ENCODE measurements around the gene SF3B2. TPM values are rescaled to one million over a fixed set of nuclear protein-coding genes. Genes with fewer than 3 reads are reported as not detected.

SF3B2 gene, protein sequence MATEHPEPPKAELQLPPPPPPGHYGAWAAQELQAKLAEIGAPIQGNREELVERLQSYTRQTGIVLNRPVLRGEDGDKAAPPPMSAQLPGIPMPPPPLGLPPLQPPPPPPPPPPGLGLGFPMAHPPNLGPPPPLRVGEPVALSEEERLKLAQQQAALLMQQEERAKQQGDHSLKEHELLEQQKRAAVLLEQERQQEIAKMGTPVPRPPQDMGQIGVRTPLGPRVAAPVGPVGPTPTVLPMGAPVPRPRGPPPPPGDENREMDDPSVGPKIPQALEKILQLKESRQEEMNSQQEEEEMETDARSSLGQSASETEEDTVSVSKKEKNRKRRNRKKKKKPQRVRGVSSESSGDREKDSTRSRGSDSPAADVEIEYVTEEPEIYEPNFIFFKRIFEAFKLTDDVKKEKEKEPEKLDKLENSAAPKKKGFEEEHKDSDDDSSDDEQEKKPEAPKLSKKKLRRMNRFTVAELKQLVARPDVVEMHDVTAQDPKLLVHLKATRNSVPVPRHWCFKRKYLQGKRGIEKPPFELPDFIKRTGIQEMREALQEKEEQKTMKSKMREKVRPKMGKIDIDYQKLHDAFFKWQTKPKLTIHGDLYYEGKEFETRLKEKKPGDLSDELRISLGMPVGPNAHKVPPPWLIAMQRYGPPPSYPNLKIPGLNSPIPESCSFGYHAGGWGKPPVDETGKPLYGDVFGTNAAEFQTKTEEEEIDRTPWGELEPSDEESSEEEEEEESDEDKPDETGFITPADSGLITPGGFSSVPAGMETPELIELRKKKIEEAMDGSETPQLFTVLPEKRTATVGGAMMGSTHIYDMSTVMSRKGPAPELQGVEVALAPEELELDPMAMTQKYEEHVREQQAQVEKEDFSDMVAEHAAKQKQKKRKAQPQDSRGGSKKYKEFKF
- 100 to 1,000 TPM; 142 TPM for total RNA-seq

DNA sequence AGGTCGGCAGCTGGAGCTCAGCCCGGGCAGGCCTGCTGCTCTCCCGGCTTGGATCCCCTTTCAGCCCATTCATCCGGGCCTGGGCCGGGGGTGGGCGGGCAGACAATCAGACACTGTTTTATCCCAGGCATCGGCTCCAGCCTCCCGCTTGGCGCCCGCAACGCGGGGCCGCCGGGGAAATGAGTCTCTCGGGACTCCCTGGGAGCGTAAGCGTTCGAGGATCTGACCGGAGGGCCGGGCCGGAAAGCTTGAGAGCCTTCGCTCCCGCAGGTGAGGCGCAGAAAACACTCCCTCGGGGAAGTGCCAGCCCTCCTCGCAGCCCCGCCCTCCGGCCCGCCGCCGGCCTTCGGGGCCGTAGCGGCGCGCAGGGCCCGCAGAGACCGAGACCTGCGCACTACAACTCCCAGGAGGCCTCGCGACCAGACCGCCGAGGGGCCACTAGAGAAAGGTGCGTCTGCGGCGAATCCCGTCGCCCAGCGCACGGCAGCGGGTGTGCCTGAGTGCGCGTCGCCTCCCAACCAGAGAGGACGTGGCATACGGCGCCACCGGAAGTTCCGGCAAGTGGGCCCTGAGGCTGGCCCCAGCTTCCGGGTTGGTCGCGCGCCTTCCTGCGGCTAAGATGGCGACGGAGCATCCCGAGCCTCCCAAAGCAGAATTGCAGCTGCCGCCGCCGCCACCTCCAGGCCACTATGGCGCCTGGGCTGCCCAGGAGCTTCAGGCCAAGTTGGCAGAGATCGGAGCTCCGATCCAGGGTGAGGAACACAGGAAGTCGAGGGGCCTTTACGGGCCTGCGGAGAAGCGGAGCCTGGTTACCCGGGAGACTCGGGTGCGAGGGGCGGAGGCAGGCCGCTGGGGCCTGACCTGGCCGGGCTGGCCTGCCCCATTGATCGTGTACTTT is at the start of gene SF3B2:
Gene SF3B2 (plus strand): TSS at position 599 of the 898 bp plus-strand sequence. CDS start 21 bp downstream, at position 620.
- Histone ChIP-seq H3K4me3 (peak within 1 kb of the TSS; percentile 96), H3K36me3 (peaks cover 26% of the 10 kb centered on the region), H3K4me1 (ENCODE audit: control insufficient read depth in 1 of 2, low read depth in 2 of 2) (peaks cover 14 to 34% of the 10 kb centered on the region in 2 donors), H3K9me3 (no peaks in the 10 kb centered on the region), H3K27ac (peak within 1 kb of the TSS; percentile 74 to 83), H3K27me3 (replicated peaks; ENCODE audit: insufficient read depth) (no peaks in the 10 kb centered on the region)
- TF ChIP-seq, protein P1, sequence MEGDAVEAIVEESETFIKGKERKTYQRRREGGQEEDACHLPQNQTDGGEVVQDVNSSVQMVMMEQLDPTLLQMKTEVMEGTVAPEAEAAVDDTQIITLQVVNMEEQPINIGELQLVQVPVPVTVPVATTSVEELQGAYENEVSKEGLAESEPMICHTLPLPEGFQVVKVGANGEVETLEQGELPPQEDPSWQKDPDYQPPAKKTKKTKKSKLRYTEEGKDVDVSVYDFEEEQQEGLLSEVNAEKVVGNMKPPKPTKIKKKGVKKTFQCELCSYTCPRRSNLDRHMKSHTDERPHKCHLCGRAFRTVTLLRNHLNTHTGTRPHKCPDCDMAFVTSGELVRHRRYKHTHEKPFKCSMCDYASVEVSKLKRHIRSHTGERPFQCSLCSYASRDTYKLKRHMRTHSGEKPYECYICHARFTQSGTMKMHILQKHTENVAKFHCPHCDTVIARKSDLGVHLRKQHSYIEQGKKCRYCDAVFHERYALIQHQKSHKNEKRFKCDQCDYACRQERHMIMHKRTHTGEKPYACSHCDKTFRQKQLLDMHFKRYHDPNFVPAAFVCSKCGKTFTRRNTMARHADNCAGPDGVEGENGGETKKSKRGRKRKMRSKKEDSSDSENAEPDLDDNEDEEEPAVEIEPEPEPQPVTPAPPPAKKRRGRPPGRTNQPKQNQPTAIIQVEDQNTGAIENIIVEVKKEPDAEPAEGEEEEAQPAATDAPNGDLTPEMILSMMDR (IDR thresholded peaks at IDR 0.05): no peak
- DNase-seq (ENCODE audit: low spot score) (peak; percentile 88), ATAC-seq (ENCODE audit: insufficient number of reproducible peaks, low FRiP score, low read depth) (peak; percentile 80)

DNA sequence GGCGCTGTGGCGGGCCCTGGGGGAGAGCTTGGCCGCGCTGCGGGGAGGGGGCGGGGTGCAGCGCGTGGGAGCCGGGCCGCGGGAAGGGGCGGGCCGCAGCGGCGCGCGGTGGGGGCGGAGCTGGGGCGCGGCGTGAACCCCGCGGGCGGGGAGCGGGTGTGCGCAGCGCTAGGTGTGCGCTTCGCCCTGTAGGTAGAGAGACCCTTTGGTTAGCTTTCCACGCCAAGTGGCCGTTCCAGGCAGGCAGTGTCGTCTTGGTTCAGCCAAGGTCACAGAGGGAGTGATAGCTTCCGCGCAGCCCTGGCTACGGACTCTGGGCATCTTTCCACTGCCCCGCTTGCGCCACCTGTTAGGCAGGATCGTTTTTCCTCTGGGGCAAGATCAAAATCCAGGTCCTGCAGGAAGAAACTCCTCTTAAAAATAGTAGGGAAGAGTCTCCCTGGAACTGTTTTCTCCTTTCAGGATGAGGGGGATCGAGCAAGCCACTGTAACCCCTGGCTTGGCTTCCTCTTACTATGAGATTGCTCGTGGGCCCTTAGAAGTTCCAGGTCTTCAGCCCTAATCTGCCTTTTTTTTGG is 49.4 kb upstream of the SF3B2 start:
- DNase-seq (ENCODE audit: low spot score) (no peak), ATAC-seq (ENCODE audit: insufficient number of reproducible peaks, low FRiP score, low read depth) (peak; percentile 19)
- TF ChIP-seq, protein P1 (IDR thresholded peaks at IDR 0.05): peak; percentile 17
- H3K4me3 ChIP-seq: peak overlapping the region; percentile 85
- H3K36me3 ChIP-seq: peaks cover 26% of the 10 kb centered on the region
- H3K9me3 ChIP-seq: no peaks in the 10 kb centered on the region
- H3K27ac ChIP-seq: peak overlapping the region; percentile 95 to 99
- no peaks in the 10 kb centered on the region for H3K27me3 ChIP-seq (replicated peaks; ENCODE audit: insufficient read depth)
- peaks cover 15 to 27% of the 10 kb centered on the region in 2 donors for H3K4me1 ChIP-seq (ENCODE audit: control insufficient read depth in 1 of 2, low read depth in 2 of 2)

DNA sequence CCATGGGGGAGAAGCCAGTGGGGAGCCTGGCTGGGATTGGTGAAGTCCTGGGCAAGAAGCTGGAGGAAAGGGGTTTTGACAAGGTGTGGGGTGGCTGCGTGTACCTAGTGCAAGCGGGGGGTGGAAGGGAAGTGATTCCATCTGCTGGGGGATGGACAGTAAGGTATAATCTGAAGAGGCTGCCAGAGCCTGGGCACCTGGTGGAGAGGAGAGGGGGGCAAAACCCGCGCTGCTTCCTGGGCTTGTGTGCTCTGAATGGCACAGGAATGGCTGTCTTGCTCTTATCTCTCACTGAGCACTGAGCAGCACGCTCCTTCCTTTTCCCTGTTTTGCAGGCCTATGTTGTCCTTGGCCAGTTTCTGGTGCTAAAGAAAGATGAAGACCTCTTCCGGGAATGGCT is 48.9 kb upstream of the SF3B2 start:
- H3K4me3 ChIP-seq: peak overlapping the region; percentile 85
- peak overlapping the region; percentile 95 to 99 for H3K27ac ChIP-seq
- H3K4me1 ChIP-seq (ENCODE audit: control insufficient read depth in 1 of 2, low read depth in 2 of 2): peaks cover 15 to 27% of the 10 kb centered on the region in 2 donors
- DNase-seq (ENCODE audit: low spot score): no peak
- no peak for ATAC-seq (ENCODE audit: insufficient number of reproducible peaks, low FRiP score, low read depth)
- H3K9me3 ChIP-seq: no peaks in the 10 kb centered on the region
- H3K27me3 ChIP-seq (replicated peaks; ENCODE audit: insufficient read depth): no peaks in the 10 kb centered on the region
- TF ChIP-seq, protein P1 (IDR thresholded peaks at IDR 0.05): no peak
- peaks cover 20% of the 10 kb centered on the region for H3K36me3 ChIP-seq

DNA sequence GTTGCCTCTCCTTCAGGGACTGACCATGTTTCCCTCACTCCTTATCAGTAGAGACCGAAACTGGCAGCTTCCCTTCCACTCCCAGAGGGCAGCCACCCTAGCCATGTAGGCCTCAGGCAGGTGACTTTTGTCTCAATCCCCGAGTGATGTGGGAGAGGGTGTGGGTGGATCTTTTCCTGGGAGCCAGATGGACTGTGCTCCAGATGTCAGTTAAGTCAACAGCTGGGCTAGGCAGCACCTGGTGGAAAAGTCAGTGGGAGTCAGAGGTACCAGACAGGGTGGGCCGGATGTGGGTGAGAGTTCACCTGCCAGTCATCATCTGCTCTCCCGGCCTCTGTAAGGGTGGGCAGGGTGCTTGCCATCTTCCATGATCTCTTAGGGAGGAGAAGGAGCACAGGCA is 48.0 kb upstream of the SF3B2 start:
- Histone ChIP-seq H3K4me3 (no peak overlapping the region), H3K9me3 (no peaks in the 10 kb centered on the region), H3K36me3 (peaks cover 11% of the 10 kb centered on the region), H3K4me1 (ENCODE audit: control insufficient read depth in 1 of 2, low read depth in 2 of 2) (peaks cover 15 to 27% of the 10 kb centered on the region in 2 donors), H3K27me3 (replicated peaks; ENCODE audit: insufficient read depth) (no peaks in the 10 kb centered on the region), H3K27ac (peak overlapping the region in 1 of 2 donors; percentile 65)
- ATAC-seq (ENCODE audit: insufficient number of reproducible peaks, low FRiP score, low read depth) (no peak), DNase-seq (ENCODE audit: low spot score) (no peak)
- TF ChIP-seq, protein P1 (IDR thresholded peaks at IDR 0.05): no peak
